Astrocyte (in vitro differentiated cells and primary cell): ENCODE results near the gene OPCML.

ENCODE experiments used
- CTCF ChIP-seq: IDR thresholded peaks from 2 replicates; pipeline ENCODE4 v1.5.1; 2011; ENCODE audit warnings: low read depth, mild to moderate bottlenecking, inconsistent platforms, low read length, moderate library complexity; ENCODE audit not compliant: insufficient read depth
- EZH2 ChIP-seq: IDR thresholded peaks from 2 replicates; pipeline ENCODE4 v1.6.1; 2012; ENCODE audit warnings: mild to moderate bottlenecking, low read length, inconsistent platforms; ENCODE audit not compliant: insufficient read depth

DNA sequence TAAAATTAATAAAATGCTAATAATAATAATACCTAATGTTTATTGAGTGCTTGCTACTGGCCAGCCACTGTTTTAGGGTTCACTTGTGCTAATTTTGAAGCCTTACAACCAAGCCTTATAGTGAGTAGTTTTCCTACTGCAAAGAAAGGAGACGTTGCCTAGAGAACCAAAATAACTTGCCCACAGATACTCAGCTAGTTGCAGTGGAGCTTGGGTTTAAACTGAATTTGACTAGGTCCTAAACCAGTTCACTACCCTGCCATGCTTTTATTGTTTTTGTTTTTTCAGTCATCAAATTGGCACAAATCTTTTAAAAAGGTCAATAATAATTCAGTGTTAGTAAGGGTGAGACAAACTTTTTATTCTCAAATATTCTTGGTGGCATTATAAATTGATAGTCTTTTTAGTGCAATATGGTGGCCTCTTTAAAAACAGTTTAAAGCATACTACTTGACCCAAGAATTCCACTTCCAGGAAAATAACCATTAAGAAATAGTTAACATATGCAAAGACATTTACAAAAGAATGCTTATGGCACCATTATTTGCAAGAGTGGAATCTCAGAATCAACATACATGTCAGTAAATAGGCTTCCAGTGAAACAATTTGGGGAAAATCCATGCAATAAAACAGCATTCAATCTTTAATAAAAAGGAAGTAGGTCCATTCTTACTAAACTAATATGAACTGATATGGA is 90.2 kb downstream of the OPCML start:
- no peak for TF ChIP-seq CTCF
- TF ChIP-seq EZH2: no peak
